Measurements from ENCODE around the gene GRIK2.

GRIK2 gene

DNA sequence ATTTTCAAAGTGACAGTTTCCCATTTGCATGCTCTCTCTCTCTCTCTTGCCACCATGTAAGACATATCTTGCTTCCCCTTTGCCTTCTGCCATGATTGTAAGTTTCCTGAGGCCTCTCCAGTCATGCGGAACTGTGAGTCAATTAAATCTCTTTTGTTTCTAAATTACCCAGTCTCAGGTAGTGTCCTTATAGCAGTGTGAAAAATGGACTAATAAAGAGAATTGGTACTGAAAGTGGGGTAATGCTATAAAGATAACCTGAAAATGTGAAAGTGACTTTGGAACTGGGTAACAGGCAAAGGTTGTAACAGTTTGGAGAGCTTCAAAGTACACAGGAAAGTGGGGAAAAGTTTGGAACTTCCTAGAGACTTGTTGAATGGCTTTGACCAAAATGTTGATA, 389.8 kb downstream of the GRIK2 start:
- TF ChIP-seq ZFX (IDR thresholded peaks at IDR 0.05; ENCODE audit: borderline replicate concordance) = no peak
- TF ChIP-seq, protein P1, sequence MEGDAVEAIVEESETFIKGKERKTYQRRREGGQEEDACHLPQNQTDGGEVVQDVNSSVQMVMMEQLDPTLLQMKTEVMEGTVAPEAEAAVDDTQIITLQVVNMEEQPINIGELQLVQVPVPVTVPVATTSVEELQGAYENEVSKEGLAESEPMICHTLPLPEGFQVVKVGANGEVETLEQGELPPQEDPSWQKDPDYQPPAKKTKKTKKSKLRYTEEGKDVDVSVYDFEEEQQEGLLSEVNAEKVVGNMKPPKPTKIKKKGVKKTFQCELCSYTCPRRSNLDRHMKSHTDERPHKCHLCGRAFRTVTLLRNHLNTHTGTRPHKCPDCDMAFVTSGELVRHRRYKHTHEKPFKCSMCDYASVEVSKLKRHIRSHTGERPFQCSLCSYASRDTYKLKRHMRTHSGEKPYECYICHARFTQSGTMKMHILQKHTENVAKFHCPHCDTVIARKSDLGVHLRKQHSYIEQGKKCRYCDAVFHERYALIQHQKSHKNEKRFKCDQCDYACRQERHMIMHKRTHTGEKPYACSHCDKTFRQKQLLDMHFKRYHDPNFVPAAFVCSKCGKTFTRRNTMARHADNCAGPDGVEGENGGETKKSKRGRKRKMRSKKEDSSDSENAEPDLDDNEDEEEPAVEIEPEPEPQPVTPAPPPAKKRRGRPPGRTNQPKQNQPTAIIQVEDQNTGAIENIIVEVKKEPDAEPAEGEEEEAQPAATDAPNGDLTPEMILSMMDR (IDR thresholded peaks at IDR 0.05) = no peak
- no peak overlapping the region for H3K27ac ChIP-seq

DNA sequence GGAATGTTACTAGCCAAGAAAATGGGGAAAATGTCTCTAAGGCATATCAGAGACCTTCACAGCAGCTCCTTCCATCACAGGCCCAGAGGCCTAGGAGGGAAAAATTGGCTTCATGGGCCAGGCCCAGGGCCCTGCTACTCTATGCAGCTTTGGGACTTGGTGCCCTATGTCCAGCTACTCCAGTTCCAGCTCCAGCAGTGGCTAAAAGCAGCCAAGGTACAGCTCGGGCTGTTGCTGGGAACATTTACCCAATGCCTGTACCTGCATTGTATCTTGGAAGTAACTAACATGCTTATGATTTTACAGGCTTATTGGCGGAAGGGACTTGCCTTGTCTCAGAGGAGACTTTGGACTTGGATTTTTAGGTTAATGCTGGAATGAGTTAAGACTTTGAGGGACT, 390.6 kb downstream of the GRIK2 start:
- no peak for TF ChIP-seq ZFX (IDR thresholded peaks at IDR 0.05; ENCODE audit: borderline replicate concordance)
- TF ChIP-seq, protein P1 (IDR thresholded peaks at IDR 0.05) = no peak

DNA sequence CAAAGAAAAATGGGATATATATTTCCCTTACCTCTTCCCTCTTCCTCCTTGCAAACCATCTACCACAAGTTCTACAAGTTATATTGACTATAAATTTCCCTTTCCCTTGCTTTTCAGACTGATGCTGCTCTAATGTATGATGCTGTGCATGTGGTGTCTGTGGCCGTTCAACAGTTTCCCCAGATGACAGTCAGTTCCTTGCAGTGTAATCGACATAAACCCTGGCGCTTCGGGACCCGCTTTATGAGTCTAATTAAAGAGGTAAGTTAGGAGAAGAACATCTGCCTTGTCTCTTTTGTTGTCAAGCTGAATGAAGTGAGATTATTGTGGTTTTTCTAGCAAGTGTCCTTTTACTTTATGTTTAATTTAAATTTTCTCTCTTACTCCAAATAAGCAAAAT, 406.0 kb downstream of the GRIK2 start:
- TF ChIP-seq ZFX (IDR thresholded peaks at IDR 0.05; ENCODE audit: borderline replicate concordance) = no peak
- TF ChIP-seq, protein P1 (IDR thresholded peaks at IDR 0.05) = no peak
- no peak overlapping the region for H3K27ac ChIP-seq

More for the DNA sequence above, 390.6 kb downstream of the GRIK2 start:
- H3K27ac ChIP-seq = no peak overlapping the region

DNA sequence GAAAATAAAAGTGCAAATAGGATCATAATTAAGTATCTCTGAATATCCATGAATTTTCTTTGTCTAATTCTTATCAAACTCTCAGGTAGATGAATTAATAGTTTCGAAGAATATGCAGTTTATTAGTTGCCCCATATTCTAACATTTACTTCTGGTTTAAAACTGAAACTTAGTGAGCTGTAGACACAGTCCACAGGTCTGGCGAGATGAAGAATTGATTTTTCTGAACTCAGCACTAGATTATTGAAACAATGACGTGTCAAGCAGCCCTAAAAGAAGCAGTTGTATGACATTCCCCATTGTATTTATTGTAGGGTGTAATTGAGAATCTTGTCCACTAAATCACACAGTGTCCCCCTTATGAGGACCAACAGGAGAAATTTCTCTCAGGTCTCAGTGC, 407.1 kb downstream of the GRIK2 start:
- no peak overlapping the region for H3K27ac ChIP-seq
- TF ChIP-seq, protein P1 (IDR thresholded peaks at IDR 0.05) = no peak
- TF ChIP-seq ZFX (IDR thresholded peaks at IDR 0.05; ENCODE audit: borderline replicate concordance) = no peak

DNA sequence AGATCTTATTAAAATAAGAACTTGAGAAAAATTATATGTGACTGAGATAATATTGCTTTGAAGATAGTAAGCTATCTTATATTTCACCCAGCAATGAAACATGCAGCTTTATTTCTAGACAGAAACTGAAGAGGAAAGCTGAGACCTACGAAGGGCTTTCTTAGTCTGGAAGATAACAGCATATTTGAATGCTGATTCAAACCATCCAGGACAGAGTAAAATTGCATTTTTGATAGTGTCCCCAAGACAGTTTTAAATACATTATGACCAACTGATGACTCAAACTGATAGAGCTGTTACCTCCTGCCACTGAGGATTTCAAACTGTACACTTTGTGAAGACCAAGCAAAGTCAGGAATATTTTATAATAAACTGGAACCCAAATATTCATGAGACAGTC, 409.6 kb downstream of the GRIK2 start:
- no peak for TF ChIP-seq ZFX (IDR thresholded peaks at IDR 0.05; ENCODE audit: borderline replicate concordance)

DNA sequence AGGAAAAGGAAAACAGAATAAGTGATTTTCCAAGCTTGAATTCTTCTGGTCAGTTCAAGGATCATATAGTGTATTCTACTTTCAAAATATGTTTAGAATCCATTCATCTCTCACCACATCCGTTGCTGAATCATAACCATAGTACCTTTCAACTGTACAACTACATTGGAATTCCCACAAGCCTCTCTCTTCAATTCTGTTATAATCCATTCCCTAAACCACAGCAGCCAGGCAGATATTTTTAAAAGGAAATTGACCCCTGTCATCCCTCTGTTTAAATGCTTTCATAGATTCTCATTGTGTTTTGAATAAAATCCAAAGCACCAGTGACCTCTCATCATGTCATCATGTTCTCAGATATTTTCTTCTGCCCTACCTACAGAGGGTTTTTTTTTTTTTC, 412.7 kb downstream of the GRIK2 start:
- no peak for TF ChIP-seq ZFX (IDR thresholded peaks at IDR 0.05; ENCODE audit: borderline replicate concordance)
- TF ChIP-seq, protein P1 (IDR thresholded peaks at IDR 0.05) = no peak
- no peak overlapping the region for H3K27ac ChIP-seq

More for the DNA sequence above, 409.6 kb downstream of the GRIK2 start:
- H3K27ac ChIP-seq = no peak overlapping the region

DNA sequence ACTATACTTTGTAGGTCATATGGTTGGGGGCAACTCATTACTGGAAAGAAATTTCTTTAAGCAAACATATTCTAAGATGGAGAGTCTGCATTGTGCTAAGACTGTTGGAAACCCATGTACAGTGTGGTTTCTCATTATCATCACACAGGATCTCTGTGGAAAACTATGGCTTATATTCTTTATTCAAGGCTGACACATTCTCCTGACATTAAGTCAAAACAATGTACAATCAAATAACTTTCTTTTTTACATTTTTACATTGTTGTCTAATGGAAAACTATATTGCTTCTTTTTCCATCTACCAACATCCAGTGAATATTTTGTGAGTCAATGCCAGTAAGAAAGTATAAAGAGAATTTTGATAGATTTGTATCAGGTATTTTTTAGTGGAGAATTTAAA, 417.6 kb downstream of the GRIK2 start:
- H3K27ac ChIP-seq = no peak overlapping the region
- TF ChIP-seq, protein P1 (IDR thresholded peaks at IDR 0.05) = no peak
- TF ChIP-seq ZFX (IDR thresholded peaks at IDR 0.05; ENCODE audit: borderline replicate concordance) = no peak

DNA sequence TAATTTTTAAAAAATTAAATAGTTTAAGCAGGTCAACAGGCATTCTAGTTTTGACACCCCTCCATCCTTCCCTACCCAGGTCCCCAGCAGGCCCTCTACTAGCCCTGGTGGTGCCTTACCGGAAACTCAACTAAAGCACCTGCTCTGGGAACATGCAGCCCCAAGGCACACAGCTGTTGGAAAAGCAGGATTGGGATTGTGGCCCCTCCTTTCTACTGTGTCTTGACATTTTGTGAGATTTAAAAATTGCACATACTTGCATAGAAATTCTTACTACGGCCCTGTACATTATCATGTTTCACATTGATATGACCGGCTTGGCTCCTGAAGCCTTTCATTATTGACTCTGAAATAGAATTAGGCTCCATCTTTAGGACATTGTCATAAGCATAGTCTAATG, 423.2 kb downstream of the GRIK2 start:
- H3K27ac ChIP-seq = no peak overlapping the region
- TF ChIP-seq, protein P1 (IDR thresholded peaks at IDR 0.05) = no peak
- TF ChIP-seq ZFX (IDR thresholded peaks at IDR 0.05; ENCODE audit: borderline replicate concordance) = no peak
